NCI-H345 treated with DMSO at 0.1 percent for 48 hours (cell line): ENCODE results near the gene ELN.

Source experiments
- DNase-seq: peaks from one replicate; lab custom pipeline; 2025; ENCODE audit not compliant: unreplicated experiment; lab: John Stamatoyannopoulos, UW

The ELN gene

GRCh38 chr7:74023092-74023536 is 4.9 kb upstream of the ELN start:
- no peak for DNase-seq

- DNase-seq, result no peak
Observed at GRCh38 chr7:74023786-74024185, 4.2 kb upstream of the ELN start.

- no peak for DNase-seq
Observed at GRCh38 chr7:74025146-74025545, 2.8 kb upstream of the ELN start.

DNA sequence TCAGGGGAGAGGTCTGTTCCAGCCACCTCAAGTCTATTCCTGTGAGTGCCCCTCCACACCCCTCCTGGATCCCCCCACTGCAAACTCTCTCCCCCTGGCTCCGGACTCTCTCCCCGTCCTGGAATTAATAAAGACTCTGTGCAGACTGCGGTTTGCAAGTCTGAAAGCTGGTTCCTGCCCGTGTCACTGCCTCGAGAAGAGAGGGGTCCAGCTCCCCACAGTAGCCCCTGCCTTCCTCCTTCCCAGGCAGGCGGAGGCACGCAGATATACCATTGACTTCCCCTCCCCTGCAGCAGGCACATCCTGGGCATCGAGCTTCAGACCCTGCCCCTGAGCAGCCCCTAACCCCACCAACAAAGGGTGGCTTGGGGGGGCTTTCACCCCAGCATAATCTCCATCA is 2.2 kb upstream of the ELN start:
- DNase-seq, result no peak

GRCh38 chr7:74026406-74026902 is 1.5 kb upstream of the ELN start:
- no peak for DNase-seq

GRCh38 chr7:74026903-74027682 is 880 bp upstream of the ELN start:
- DNase-seq, result no peak

DNA sequence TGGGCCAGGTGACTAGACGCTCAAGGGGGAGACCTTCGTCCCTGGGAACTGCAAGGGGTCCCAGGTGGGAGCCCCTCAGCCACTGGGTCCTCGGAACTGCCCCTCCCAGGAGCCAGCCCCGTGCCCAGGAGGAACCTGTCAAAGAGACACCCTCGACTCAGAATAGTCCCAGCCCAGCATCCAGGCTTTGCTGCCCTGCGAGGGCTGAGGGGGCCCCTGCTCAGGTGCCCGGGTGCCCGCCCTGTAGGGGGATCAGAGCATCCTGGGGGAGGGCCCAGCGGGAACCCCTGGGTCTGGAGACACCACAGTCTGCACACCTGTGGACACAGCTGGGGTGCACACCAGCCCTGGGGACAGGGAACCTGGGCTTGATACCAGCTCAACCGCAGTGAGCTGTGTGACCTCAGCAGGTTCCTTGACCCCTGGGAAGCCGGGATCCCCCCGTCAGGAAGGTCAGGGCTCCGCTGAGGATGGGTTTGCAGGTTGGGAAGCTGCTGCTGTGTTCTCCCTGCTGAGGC is 407 bp downstream of the ELN start:
- DNase-seq, result no peak

DNA sequence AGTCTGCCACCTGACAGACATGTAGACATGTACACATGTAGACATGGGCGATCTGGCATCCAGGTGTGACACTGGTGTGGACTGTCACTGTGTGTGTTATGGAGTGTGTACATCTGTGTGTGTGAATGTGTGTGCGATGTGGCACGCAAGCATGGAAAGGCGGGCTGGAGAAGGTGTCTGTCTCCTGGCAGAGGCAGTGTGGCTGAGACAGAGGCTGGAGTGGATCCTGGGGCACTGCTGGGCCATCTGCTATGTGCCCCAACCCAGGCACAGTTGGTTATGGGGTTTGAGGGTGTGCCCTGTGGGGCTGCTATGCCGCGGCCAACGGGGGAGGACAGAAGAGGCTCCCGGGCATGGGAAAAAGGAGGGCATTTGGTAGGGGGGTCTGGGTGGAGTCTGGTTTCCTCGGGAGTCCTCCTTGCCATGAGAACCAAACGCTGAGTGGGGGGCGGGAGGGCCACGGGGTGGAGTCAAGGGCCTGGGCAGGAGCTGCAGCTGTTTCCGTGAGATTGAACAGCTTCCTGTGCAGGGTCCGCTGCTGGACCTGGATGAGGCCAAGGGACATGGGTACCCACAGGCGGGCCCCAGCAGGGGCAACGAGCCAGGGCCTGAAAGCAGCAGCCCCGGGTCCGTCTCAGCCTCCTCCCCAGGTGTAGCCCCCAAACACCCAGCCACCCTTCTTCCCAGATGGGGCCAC is 1.3 kb downstream of the ELN start:
- DNase-seq, result no peak

- DNase-seq, result no peak
Observed at GRCh38 chr7:74029991-74030415, 2.0 kb downstream of the ELN start.

DNA sequence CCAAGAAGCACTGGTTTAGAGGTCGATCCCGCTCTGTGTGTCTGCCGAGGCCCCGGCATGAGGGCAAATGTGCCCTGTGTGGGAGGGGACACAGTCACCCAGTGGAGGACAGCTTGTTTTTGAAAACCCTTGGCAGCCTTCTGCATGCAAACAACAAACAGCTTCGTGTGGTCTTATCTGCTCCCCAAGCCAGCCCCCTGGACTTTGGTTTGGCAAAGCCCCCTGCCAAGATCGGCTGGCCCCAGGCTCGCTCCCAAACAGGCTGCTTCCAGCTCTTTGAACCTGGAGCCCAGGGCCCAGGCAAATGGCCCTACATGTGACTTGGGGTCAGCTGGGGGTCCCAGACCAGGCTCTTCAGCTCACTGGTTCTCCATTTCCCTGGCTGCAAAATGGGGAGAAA is 2.9 kb downstream of the ELN start:
- no peak for DNase-seq

GRCh38 chr7:74031403-74032190 is 3.6 kb downstream of the ELN start:
- no peak for DNase-seq

DNA sequence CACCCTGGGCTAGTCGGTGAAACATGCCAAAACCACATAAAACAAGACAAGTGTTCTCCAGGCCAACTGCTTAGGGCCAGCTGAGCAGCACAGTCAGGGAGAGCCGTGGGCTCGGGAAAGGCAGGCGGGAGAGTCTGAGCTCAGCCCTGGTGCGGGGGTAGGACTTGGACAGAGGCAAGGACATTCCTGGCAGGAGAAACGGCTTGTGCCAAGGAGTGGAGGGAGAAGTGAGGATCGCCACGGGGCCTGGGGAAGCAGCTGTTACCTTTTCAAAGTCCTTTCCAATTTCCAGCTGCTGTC is 4.2 kb downstream of the ELN start:
- no peak for DNase-seq

DNA sequence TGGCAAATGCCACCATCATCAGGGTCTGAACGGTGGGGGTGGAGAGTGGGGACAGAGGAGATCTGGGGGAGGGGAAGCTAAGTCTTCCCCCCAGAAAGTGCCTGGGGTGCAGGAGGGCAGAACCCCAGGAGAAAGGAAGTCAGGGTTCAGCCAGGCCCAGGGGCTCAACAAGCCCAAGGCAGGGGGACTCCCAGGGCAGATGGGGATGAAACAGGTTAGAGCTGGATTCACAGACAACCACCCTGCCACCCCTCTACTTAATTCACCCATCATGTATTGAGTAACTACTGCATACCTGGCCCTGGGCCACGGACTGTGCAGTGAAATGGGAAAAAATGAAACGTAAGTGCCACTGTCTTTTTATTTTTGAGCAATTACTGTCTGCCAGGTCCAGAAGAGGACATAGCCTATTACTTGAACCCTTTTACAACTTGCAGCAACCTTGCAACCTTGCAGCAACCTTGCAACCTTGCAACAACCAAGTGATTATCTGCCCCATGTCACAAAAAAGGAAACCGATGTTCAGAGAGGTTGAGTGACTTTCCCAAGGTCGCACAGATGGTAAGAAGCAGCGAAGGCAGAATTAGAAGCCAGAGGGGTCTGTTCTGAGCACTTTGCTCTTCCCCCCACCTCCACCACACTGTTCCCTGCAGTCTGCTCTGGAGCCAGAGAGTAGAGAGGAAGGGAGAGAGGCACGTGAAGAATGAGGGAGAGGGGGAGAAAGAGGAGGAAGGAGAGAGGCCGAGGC is 4.8 kb downstream of the ELN start:
- DNase-seq, result no peak

- no peak for DNase-seq
Observed at GRCh38 chr7:74033372-74034311, 5.7 kb downstream of the ELN start.

DNA sequence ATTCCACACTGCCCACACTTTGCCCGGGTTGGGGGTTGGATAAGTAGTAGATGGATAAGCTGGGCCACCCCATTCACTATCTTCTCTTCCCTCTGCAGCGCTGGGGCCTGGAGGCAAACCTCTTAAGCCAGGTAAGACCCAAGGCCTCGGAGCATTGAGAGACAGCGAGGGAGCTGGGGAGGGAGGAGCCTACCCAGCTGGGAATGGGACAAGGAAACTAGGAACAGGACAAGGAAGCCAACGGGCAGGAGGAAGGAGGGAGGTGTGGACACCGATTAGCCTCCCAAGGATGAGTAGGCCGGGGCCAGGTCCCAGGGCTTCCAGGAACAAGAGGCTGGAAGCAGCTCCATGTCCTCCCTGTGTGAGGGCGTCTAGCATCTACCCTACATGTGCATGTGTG is 9.6 kb downstream of the ELN start:
- no peak for DNase-seq

GRCh38 chr7:74038194-74038961 is 10.4 kb downstream of the ELN start:
- DNase-seq, result no peak

DNA sequence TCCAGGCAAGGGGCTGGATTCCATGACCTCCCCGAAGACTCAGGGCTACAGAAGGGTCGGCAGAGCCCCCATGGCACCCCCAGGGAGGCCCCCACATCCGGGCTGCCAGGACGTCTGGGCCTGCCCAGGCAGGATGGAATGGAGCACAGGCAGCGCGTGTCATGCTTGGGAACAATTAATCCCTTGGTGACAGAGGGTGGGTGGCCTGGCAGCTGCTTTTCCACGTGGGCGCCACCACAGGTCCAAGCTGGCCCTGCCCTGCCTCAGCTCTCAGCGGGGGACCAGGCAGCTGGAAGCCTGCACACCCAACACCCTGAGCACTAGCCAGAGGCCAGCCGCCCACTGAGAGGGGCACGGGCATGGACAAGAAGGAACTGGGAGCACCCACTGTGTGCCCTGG is 11.4 kb downstream of the ELN start:
- no peak for DNase-seq

- no peak for DNase-seq
Observed at GRCh38 chr7:74040101-74040790, 12.3 kb downstream of the ELN start.
